Rectal smooth muscle tissue (tissue), 1 donor: ENCODE results near the gene PHAF1.
A peak's percentile ranks its signal among the peaks of the same experiment; 100 is the strongest.

Experiments used
- H3K27ac ChIP-seq: one replicate; pipeline ENCODE4 v1.7.0; 2013; ENCODE audit warnings: low read depth, low read length, inconsistent platforms
- H3K27me3 ChIP-seq: one replicate; pipeline ENCODE4 v1.7.0; 2013; ENCODE audit warnings: low read length; ENCODE audit not compliant: control insufficient read depth, insufficient read depth
- H3K36me3 ChIP-seq: one replicate; pipeline ENCODE4 v1.7.0; 2013; ENCODE audit warnings: low read length; ENCODE audit not compliant: control insufficient read depth, insufficient read depth
- H3K4me1 ChIP-seq: one replicate; pipeline ENCODE4 v1.7.0; 2013; ENCODE audit warnings: low read length; ENCODE audit not compliant: control insufficient read depth, insufficient read depth
- H3K4me3 ChIP-seq: one replicate; pipeline ENCODE4 v1.7.0; 2013; ENCODE audit warnings: low read length
- H3K9ac ChIP-seq: one replicate; pipeline ENCODE4 v1.7.0; 2013; ENCODE audit warnings: low read length

The PHAF1 gene

GRCh38 chr16:67163164-67163998 lies 53.6 kb downstream of the PHAF1 start:
- Histone ChIP-seq H3K9ac (no peak overlapping the region), H3K36me3 (no peaks in the 10 kb centered on the region), H3K4me3 (peak overlapping the region; percentile 57), H3K4me1 (peaks cover 13% of the 10 kb centered on the region), H3K27ac (peak overlapping the region; percentile 67), H3K27me3 (peaks cover 35% of the 10 kb centered on the region)

- H3K36me3 ChIP-seq: no peaks in the 10 kb centered on the region
- H3K27me3 ChIP-seq: peaks cover 35% of the 10 kb centered on the region
- H3K27ac ChIP-seq: peak overlapping the region; percentile 67
- H3K9ac ChIP-seq: no peak overlapping the region
- peaks cover 14% of the 10 kb centered on the region for H3K4me1 ChIP-seq
- peak overlapping the region; percentile 57 for H3K4me3 ChIP-seq
These were observed 54.3 kb downstream of the PHAF1 start for GRCh38 chr16:67163999-67164558.

- Histone ChIP-seq H3K36me3 (no peaks in the 10 kb centered on the region), H3K4me1 (peaks cover 19% of the 10 kb centered on the region), H3K9ac (no peak within 1 kb of the TSS), H3K27ac (peak within 1 kb of the TSS; percentile 67), H3K4me3 (peak within 1 kb of the TSS; percentile 57), H3K27me3 (peaks cover 35% of the 10 kb centered on the region)
These were observed 54.9 kb downstream of the PHAF1 start, which contains the start of gene HSF4 for GRCh38 chr16:67164599-67165061. Gene HSF4, plus strand, starts transcription at chr16:67164745. Its CDS starts 67 bp downstream, at chr16:67164812.

GRCh38 chr16:67165121-67166078 lies 55.7 kb downstream of the PHAF1 start:
- peak overlapping the region; percentile 36 for H3K27ac ChIP-seq
- H3K4me1 ChIP-seq: peaks cover 16% of the 10 kb centered on the region
- H3K9ac ChIP-seq: no peak overlapping the region
- H3K27me3 ChIP-seq: peaks cover 35% of the 10 kb centered on the region
- no peaks in the 10 kb centered on the region for H3K36me3 ChIP-seq
- peak overlapping the region; percentile 54 for H3K4me3 ChIP-seq

GRCh38 chr16:67166110-67166547 lies 56.4 kb downstream of the PHAF1 start:
- Histone ChIP-seq H3K4me3 (no peak overlapping the region), H3K36me3 (no peaks in the 10 kb centered on the region), H3K9ac (no peak overlapping the region), H3K27ac (no peak overlapping the region), H3K27me3 (peaks cover 35% of the 10 kb centered on the region), H3K4me1 (peaks cover 18% of the 10 kb centered on the region)

- no peak overlapping the region for H3K9ac ChIP-seq
- H3K27ac ChIP-seq: no peak overlapping the region
- no peak overlapping the region for H3K4me3 ChIP-seq
- peaks cover 32% of the 10 kb centered on the region for H3K27me3 ChIP-seq
- H3K36me3 ChIP-seq: no peaks in the 10 kb centered on the region
- H3K4me1 ChIP-seq: peaks cover 19% of the 10 kb centered on the region
These were observed 56.9 kb downstream of the PHAF1 start for GRCh38 chr16:67166598-67167168.

- Histone ChIP-seq H3K9ac (no peak overlapping the region), H3K4me1 (peaks cover 19% of the 10 kb centered on the region), H3K27ac (no peak overlapping the region), H3K4me3 (no peak overlapping the region), H3K36me3 (no peaks in the 10 kb centered on the region), H3K27me3 (peaks cover 29% of the 10 kb centered on the region)
These were observed 57.8 kb downstream of the PHAF1 start for GRCh38 chr16:67167588-67167987.

GRCh38 chr16:67169011-67169451 lies 59.3 kb downstream of the PHAF1 start:
- Histone ChIP-seq H3K27me3 (peaks cover 18% of the 10 kb centered on the region), H3K27ac (peak overlapping the region; percentile 93), H3K36me3 (no peaks in the 10 kb centered on the region), H3K4me1 (peaks cover 20% of the 10 kb centered on the region), H3K4me3 (peak overlapping the region; percentile 66), H3K9ac (no peak overlapping the region)

GRCh38 chr16:67169642-67170167 lies 60.0 kb downstream of the PHAF1 start:
- peak overlapping the region; percentile 66 for H3K4me3 ChIP-seq
- peak overlapping the region; percentile 45 for H3K9ac ChIP-seq
- no peaks in the 10 kb centered on the region for H3K36me3 ChIP-seq
- peak overlapping the region; percentile 93 for H3K27ac ChIP-seq
- H3K27me3 ChIP-seq: peaks cover 16% of the 10 kb centered on the region
- H3K4me1 ChIP-seq: peaks cover 24% of the 10 kb centered on the region

GRCh38 chr16:67170168-67170948 lies 60.6 kb downstream of the PHAF1 start, which contains the start of gene NOL3:
Gene NOL3, plus strand, starts transcription at chr16:67170538.
- Histone ChIP-seq H3K36me3 (no peaks in the 10 kb centered on the region), H3K4me3 (peak within 1 kb of the TSS; percentile 66), H3K27me3 (peaks cover 9% of the 10 kb centered on the region), H3K9ac (peak within 1 kb of the TSS; percentile 52), H3K27ac (peak within 1 kb of the TSS; percentile 93), H3K4me1 (peaks cover 25% of the 10 kb centered on the region)
